Endodermal cell (in vitro differentiated cells): ENCODE data around the gene SIKE1. TPM values are rescaled to one million over a fixed set of nuclear protein-coding genes. Genes with fewer than 3 reads are reported as not detected.

Experiments used
- DNase-seq: peaks from one replicate; pipeline ENCODE4 v3.0.0-alpha.2; 2017
- H3K27ac ChIP-seq: 2 replicates; pipeline ENCODE4 v1.5.1; 2013; ENCODE audit warnings: mild to moderate bottlenecking, low read depth, low read length, moderate library complexity
- H3K27me3 ChIP-seq: 2 replicates; pipeline ENCODE4 v1.6.1; 2013; ENCODE audit warnings: mild to moderate bottlenecking, low read length, moderate library complexity; ENCODE audit not compliant: insufficient read depth, control insufficient read depth, poor library complexity, severe bottlenecking
- H3K36me3 ChIP-seq: 2 replicates; pipeline ENCODE4 v1.7.0; 2013; ENCODE audit warnings: mild to moderate bottlenecking, low read length, moderate library complexity; ENCODE audit not compliant: control insufficient read depth, insufficient read depth
- H3K4me1 ChIP-seq: one replicate; pipeline ENCODE4 v1.7.0; 2013; ENCODE audit warnings: low read length; ENCODE audit not compliant: control insufficient read depth, insufficient read depth
- H3K4me3 ChIP-seq: 2 replicates; pipeline ENCODE4 v1.5.1; 2013; ENCODE audit warnings: mild to moderate bottlenecking, low read length, moderate library complexity
- H3K9ac ChIP-seq: 2 replicates; pipeline ENCODE4 v1.6.1; 2013; ENCODE audit warnings: mild to moderate bottlenecking, low read length, moderate library complexity; ENCODE audit not compliant: poor library complexity, severe bottlenecking; ENCODE audit errors: extremely low read depth
- H3K9me3 ChIP-seq: 2 replicates; pipeline ENCODE4 v1.6.1; 2013; ENCODE audit warnings: mild to moderate bottlenecking, low read length, moderate library complexity; ENCODE audit not compliant: control insufficient read depth
- H3K27ac Mint-ChIP-seq: 2 replicates; pipeline ENCODE4 v1.8.0; 2020; ENCODE audit warnings: mixed read lengths
- H3K27me3 Mint-ChIP-seq: 2 replicates; pipeline ENCODE4 v1.8.0; 2021; ENCODE audit warnings: mild to moderate bottlenecking, mixed read lengths; ENCODE audit not compliant: insufficient read depth
- H3K36me3 Mint-ChIP-seq: 2 replicates; pipeline ENCODE4 v1.8.0; 2020; ENCODE audit warnings: low read depth, mixed read lengths
- H3K4me1 Mint-ChIP-seq: 2 replicates; pipeline ENCODE4 v1.8.0; 2020; ENCODE audit warnings: mixed read lengths
- H3K4me3 Mint-ChIP-seq: 2 replicates; pipeline ENCODE4 v1.8.0; 2020; ENCODE audit warnings: mild to moderate bottlenecking, moderate library complexity, mixed read lengths
- H3K9me3 Mint-ChIP-seq: 2 replicates; pipeline ENCODE4 v1.8.0; 2020; ENCODE audit warnings: mild to moderate bottlenecking, mixed read lengths
- WGBS, 2 experiments: methylation state at CpG; one replicate each; pipeline versions ENCODE4 v1.1.5 to v1.1.7; 2013; ENCODE audit warnings: missing lambda C conversion rate in 2 of 2, mixed read lengths in 1 of 2; ENCODE audit not compliant: insufficient coverage in 1 of 2, insufficient read length in 1 of 2; 5-methylcytosine and 5-hydroxymethylcytosine counted together
- total RNA-seq, 2 donors: library from RNA; stranded (reverse); fragmentation: NEBNext Ultra II Directional in 1 of 2; extraction: Animal tissue kit (Norgen Biotek cat#: 25700) in 1 of 2; gene quantifications; 2 replicates in 1 of 2; 3 replicates in 1 of 2; pipeline ENCODE4 v1.2.1, GENCODE V29; 2021
- TF ChIP-seq, protein P1 (sequence below): fragments of 200-600 bp; sonication (generic); conservative IDR thresholded peaks from 2 replicates; pipeline ENCODE4 v1.5.0; 2021; ENCODE audit warnings: antibody characterized with exemption, mild to moderate bottlenecking

The SIKE1 gene
- total RNA-seq, 2 donors from 2014 or later = 69.0 to 72.2 TPM

GRCh38 chr1:114770989-114771388 is 9.5 kb downstream of the SIKE1 start:
- Mint-ChIP-seq H3K9me3 (no peaks in the 10 kb centered on the region), H3K4me3 (no peak overlapping the region), H3K4me1 (no peaks in the 10 kb centered on the region), H3K27me3 (no peaks in the 10 kb centered on the region), H3K27ac (no peak overlapping the region), H3K36me3 (peaks cover 17% of the 10 kb centered on the region)
- peaks cover 59% of the 10 kb centered on the region for H3K36me3 ChIP-seq
- no peak for DNase-seq
- TF ChIP-seq, protein P1, sequence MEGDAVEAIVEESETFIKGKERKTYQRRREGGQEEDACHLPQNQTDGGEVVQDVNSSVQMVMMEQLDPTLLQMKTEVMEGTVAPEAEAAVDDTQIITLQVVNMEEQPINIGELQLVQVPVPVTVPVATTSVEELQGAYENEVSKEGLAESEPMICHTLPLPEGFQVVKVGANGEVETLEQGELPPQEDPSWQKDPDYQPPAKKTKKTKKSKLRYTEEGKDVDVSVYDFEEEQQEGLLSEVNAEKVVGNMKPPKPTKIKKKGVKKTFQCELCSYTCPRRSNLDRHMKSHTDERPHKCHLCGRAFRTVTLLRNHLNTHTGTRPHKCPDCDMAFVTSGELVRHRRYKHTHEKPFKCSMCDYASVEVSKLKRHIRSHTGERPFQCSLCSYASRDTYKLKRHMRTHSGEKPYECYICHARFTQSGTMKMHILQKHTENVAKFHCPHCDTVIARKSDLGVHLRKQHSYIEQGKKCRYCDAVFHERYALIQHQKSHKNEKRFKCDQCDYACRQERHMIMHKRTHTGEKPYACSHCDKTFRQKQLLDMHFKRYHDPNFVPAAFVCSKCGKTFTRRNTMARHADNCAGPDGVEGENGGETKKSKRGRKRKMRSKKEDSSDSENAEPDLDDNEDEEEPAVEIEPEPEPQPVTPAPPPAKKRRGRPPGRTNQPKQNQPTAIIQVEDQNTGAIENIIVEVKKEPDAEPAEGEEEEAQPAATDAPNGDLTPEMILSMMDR = no peak
- no peaks in the 10 kb centered on the region for H3K27me3 ChIP-seq
- H3K4me1 ChIP-seq = no peaks in the 10 kb centered on the region
- no peak overlapping the region for H3K9ac ChIP-seq
- no peak overlapping the region for H3K27ac ChIP-seq
- no peak overlapping the region for H3K4me3 ChIP-seq
- no peaks in the 10 kb centered on the region for H3K9me3 ChIP-seq
- WGBS, 2 experiments = 91 to 100% methylated on average over 1 of the region's 1 CpG

- H3K36me3 Mint-ChIP-seq = no peaks in the 10 kb centered on the region
- DNase-seq = no peak
- H3K9me3 Mint-ChIP-seq = peaks cover 6% of the 10 kb centered on the region
- TF ChIP-seq, protein P1 = peak; percentile 53
- no peaks in the 10 kb centered on the region for H3K4me1 ChIP-seq
- peaks cover 5% of the 10 kb centered on the region for H3K27me3 Mint-ChIP-seq
- H3K27ac ChIP-seq = no peak overlapping the region
- no peak overlapping the region for H3K4me3 Mint-ChIP-seq
- peaks cover 10% of the 10 kb centered on the region for H3K36me3 ChIP-seq
- H3K9me3 ChIP-seq = no peaks in the 10 kb centered on the region
- H3K4me3 ChIP-seq = no peak overlapping the region
- no peaks in the 10 kb centered on the region for H3K27me3 ChIP-seq
- WGBS, 2 experiments = 83 to 88% methylated on average over 3 to 4 of the region's 4 CpGs
- H3K9ac ChIP-seq = no peak overlapping the region
- no peaks in the 10 kb centered on the region for H3K4me1 Mint-ChIP-seq
- no peak overlapping the region for H3K27ac Mint-ChIP-seq
Measured at GRCh38 chr1:114764689-114765088, 15.8 kb downstream of the SIKE1 start.

DNA sequence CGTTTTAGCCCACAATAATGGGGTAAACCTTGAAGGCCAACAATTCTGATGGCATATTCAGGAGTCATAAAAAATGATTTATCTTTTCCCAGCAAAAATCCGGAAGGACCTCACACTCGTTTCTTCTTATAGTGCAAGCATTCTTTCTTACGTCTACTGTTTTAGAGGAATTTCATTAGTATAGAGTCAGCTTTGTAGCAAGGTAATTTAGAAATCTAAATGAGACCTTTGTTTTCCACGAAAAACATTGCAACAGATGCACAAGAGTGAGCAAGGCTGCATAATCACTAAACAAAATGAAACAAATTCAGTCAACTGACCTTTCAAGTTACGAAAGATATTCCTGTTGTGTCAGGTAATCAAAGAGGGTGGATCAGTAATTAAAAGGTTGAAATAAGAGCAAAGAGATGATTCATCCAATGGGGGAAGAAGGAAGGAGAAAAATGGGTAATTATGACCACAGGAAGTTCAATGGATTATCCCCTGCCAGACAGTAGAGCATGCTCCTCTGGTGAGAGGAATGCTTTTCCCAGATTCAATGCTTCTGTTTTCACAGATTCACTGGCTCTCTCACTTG is 22.1 kb downstream of the SIKE1 start:
- Histone ChIP-seq H3K4me1 (peaks cover 4% of the 10 kb centered on the region), H3K4me3 (peak overlapping the region; percentile 93), H3K36me3 (peaks cover 13% of the 10 kb centered on the region), H3K9ac (peak overlapping the region; percentile 100), H3K27me3 (no peaks in the 10 kb centered on the region), H3K9me3 (peaks cover 9% of the 10 kb centered on the region), H3K27ac (no peak overlapping the region)
- Mint-ChIP-seq H3K36me3 (peaks cover 18% of the 10 kb centered on the region), H3K27ac (peak overlapping the region; percentile 100), H3K27me3 (peaks cover 2% of the 10 kb centered on the region), H3K9me3 (peaks cover 5% of the 10 kb centered on the region), H3K4me1 (peaks cover 33% of the 10 kb centered on the region), H3K4me3 (peak overlapping the region; percentile 100)
- WGBS, 2 experiments = 59 to 61% methylated on average over 4 to 6 of the region's 6 CpGs
- DNase-seq = no peak
- TF ChIP-seq, protein P1 = no peak
